Measurements from ENCODE around the gene PRSS50.

The PRSS50 gene

GRCh38 chr3:46729038-46729437 is 11.4 kb upstream of the PRSS50 start:
- no peak for TF ChIP-seq REST (IDR thresholded peaks at IDR 0.05; ENCODE audit: low read depth)
- no peak for TF ChIP-seq YY1 (IDR thresholded peaks at IDR 0.05; ENCODE audit: low read depth)
- TF ChIP-seq TCF12 (IDR thresholded peaks at IDR 0.05; ENCODE audit: low read depth) = no peak

DNA sequence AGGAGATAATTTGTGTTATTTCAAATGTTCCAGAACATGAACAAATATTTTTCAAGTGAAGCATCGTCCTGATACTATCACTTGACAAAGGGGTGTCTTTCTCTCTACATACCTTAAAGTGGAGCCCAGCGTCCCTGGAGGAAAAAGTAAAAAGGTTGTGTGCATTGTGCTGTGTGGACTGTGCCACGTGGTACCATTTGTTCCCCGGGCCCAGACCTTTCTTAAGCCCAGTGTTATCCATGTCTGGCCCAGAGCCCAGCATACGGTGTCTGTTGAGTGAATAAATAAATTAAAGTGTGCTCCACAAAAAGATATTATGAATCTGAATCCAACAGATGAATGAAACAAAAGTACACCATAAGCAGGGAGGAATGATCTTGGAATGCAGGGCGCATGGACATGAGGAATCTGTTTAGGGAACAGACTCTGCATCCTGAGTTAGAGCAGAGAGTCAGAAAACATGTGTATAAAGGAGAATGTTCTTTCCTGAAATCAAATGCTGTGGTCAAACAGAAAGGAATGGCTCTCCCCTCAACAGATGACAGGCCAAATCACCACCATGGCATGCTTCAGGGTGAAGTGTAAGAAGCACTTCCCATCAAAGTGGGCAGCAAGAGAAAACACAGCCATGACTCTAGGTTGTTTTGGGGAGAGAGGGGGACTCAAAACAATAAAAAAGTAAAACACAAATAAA is 8.1 kb upstream of the PRSS50 start:
- TF ChIP-seq EP300 (IDR thresholded peaks at IDR 0.05; ENCODE audit: borderline replicate concordance) = no peak
- no peak for TF ChIP-seq RAD21 (IDR thresholded peaks at IDR 0.05; ENCODE audit: low read depth)
- TF ChIP-seq TEAD4 (IDR thresholded peaks at IDR 0.05) = no peak
- no peak for TF ChIP-seq CEBPB (IDR thresholded peaks at IDR 0.05)
- TF ChIP-seq NFIC (IDR thresholded peaks at IDR 0.05) = no peak
- no peak for TF ChIP-seq FOXM1 (IDR thresholded peaks at IDR 0.05; ENCODE audit: borderline replicate concordance, low read depth)
- no peak for TF ChIP-seq TAF1 (IDR thresholded peaks at IDR 0.05; ENCODE audit: low read depth)
- TF ChIP-seq TCF12 (IDR thresholded peaks at IDR 0.05; ENCODE audit: low read depth) = no peak
- TF ChIP-seq ZBTB7A (IDR thresholded peaks at IDR 0.05; ENCODE audit: low read depth) = no peak

DNA sequence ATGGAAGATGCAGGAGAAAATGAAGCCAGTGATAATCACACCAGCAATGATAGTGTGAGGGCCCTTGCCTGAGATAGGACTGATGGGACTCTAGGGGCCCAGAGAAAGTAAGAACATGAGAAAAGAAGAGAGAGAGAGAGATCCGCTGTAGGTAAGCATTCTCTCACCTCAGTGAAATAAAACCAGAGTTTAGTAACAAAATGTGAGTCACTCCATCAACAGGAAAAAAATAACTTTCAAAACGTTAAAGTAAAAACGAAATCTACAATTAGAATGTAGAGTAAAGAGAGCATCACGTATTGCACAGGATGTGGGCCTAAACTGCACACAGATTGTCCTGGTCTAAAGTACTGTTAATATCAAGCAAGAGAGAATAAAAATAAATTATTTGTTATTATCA is 6.8 kb upstream of the PRSS50 start:
- TF ChIP-seq, protein P1, sequence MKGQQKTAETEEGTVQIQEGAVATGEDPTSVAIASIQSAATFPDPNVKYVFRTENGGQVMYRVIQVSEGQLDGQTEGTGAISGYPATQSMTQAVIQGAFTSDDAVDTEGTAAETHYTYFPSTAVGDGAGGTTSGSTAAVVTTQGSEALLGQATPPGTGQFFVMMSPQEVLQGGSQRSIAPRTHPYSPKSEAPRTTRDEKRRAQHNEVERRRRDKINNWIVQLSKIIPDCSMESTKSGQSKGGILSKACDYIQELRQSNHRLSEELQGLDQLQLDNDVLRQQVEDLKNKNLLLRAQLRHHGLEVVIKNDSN (IDR thresholded peaks at IDR 0.05) = no peak
- TF ChIP-seq TEAD4 (IDR thresholded peaks at IDR 0.05) (no peak), MAX (IDR thresholded peaks at IDR 0.05) (no peak), EP300 (IDR thresholded peaks at IDR 0.05; ENCODE audit: borderline replicate concordance) (no peak), REST (IDR thresholded peaks at IDR 0.05; ENCODE audit: low read depth) (no peak), RAD21 (IDR thresholded peaks at IDR 0.05; ENCODE audit: low read depth) (no peak), TAF1 (IDR thresholded peaks at IDR 0.05; ENCODE audit: low read depth) (no peak), NFIC (IDR thresholded peaks at IDR 0.05) (no peak), EGR1 (IDR thresholded peaks at IDR 0.05) (no peak), FOXM1 (IDR thresholded peaks at IDR 0.05; ENCODE audit: borderline replicate concordance, low read depth) (no peak), CREB1 (IDR thresholded peaks at IDR 0.05; ENCODE audit: low read depth) (no peak), CEBPB (IDR thresholded peaks at IDR 0.05) (no peak), TCF12 (IDR thresholded peaks at IDR 0.05; ENCODE audit: low read depth) (no peak), ZBTB7A (IDR thresholded peaks at IDR 0.05; ENCODE audit: low read depth) (no peak), YY1 (IDR thresholded peaks at IDR 0.05; ENCODE audit: low read depth) (no peak)

DNA sequence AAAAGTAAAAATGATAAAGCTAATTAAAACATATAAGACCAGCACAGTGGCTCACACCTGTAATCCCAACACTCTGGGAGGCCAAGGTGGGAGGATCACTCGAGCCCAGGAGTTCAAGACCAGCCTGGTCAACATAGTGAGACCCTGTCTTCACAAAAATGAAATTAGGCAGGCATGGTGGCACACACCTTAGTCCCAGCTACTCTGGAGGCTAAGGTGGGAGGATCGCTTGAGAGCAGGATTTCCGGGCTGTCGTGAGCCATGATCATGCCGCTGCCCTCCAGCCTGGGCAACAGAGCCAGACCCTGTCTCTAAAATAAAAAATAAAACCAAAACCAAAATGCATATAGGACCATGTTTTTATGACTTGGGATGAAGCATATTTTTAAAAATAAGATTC is 4.8 kb upstream of the PRSS50 start:
- no peak for TF ChIP-seq YY1 (IDR thresholded peaks at IDR 0.05; ENCODE audit: low read depth)
- TF ChIP-seq TCF12 (IDR thresholded peaks at IDR 0.05; ENCODE audit: low read depth) = no peak
- no peak for TF ChIP-seq CREB1 (IDR thresholded peaks at IDR 0.05; ENCODE audit: low read depth)
- no peak for TF ChIP-seq REST (IDR thresholded peaks at IDR 0.05; ENCODE audit: low read depth)
- TF ChIP-seq, protein P1 (IDR thresholded peaks at IDR 0.05) = no peak
- TF ChIP-seq CEBPB (IDR thresholded peaks at IDR 0.05) = no peak
- no peak for TF ChIP-seq MAX (IDR thresholded peaks at IDR 0.05)
- TF ChIP-seq RAD21 (IDR thresholded peaks at IDR 0.05; ENCODE audit: low read depth) = no peak
- no peak for TF ChIP-seq NFIC (IDR thresholded peaks at IDR 0.05)
- no peak for TF ChIP-seq ZBTB7A (IDR thresholded peaks at IDR 0.05; ENCODE audit: low read depth)
- no peak for TF ChIP-seq EP300 (IDR thresholded peaks at IDR 0.05; ENCODE audit: borderline replicate concordance)
- no peak for TF ChIP-seq FOXM1 (IDR thresholded peaks at IDR 0.05; ENCODE audit: borderline replicate concordance, low read depth)

All from Ishikawa (cell line).